ENCODE measurements around the gene FARSA.

- TF ChIP-seq GATA3 (IDR thresholded peaks at IDR 0.05; ENCODE audit: low read depth, low read length) = no peak
- 0 out of 2 replicates have a peak, but pooled peaks have one; percentile 15 for TF ChIP-seq GATA2 (IDR thresholded peaks at IDR 0.05; ENCODE audit: low read depth, low read length)
Observed at GRCh38 chr19:12890787-12891552, 42.5 kb downstream of the FARSA start, which contains the start of gene GCDH.

All from SH-SY5Y (cell line).